OCI-LY1 (cell line): ENCODE results near the gene PLPPR2.

Source experiments
- CTCF ChIP-seq: fragments of 200-600 bp; sonication (generic), shearing (Covaris generic); IDR thresholded peaks from 2 replicates; pipeline ENCODE4 v1.5.1; 2017; ENCODE audit warnings: mild to moderate bottlenecking, antibody characterized with exemption, low read length, moderate library complexity, mixed read lengths
- EZH2 ChIP-seq: fragments of 200-600 bp; sonication (generic), shearing (Covaris generic); IDR thresholded peaks from 2 replicates; pipeline ENCODE4 v1.8.0; 2017; ENCODE audit warnings: borderline replicate concordance, mixed run types, mild to moderate bottlenecking, antibody characterized with exemption, low read length, moderate library complexity, mixed read lengths

- TF ChIP-seq CTCF = no peak
- TF ChIP-seq EZH2 = no peak
These were observed 6.0 kb downstream of the PLPPR2 start for GRCh38 chr19:11361037-11361770.
